HepG2 (cell line): ENCODE results near the gene KCND3. TPM values are rescaled to one million over a fixed set of nuclear protein-coding genes. Genes with fewer than 3 reads are reported as not detected.

Experiments
- ATAC-seq: fragments of 200-7000 bp; cut with Tn5 transposase; 3 replicates; pipeline ENCODE4 v1.9.1; 2020; ENCODE audit warnings: mild to moderate bottlenecking, moderate library complexity
- BruUV-seq: library from RNA; stranded (reverse); fragments of 400-500 nt; replicated peaks from 2 replicates; lab custom pipeline; 2021; lab: Mats Ljungman, UMichigan
- CTCF ChIA-PET: fragments of 300-600 bp; formaldehyde crosslinking; extraction: SDS; loops from one replicate; lab custom pipeline; 2021; ENCODE audit warnings: low total read pairs, inconsistent platforms, low intra/inter-chr PET ratio; lab: Yijun Ruan, JAX
- POLR2A ChIA-PET: fragments of 350-600 bp; sonication (Branson Sonifier 250); formaldehyde crosslinking; loops from one replicate; lab custom pipeline; 2020; ENCODE audit warnings: antibody characterized with exemption, inconsistent platforms; lab: Yijun Ruan, JAX
- DNase-seq: peaks from one replicate; pipeline ENCODE4 v3.0.0-alpha.2; 2015; ENCODE audit warnings: low spot score
- FAIRE-seq: peaks from 3 replicates; lab custom pipeline; 2011; peaks lifted over from hg19 to GRCh38; lab: Jason Lieb, UNC
- H2AFZ ChIP-seq: one replicate; pipeline ENCODE4 v1.6.1; 2011; ENCODE audit warnings: low read length, inconsistent platforms
- H3K27ac ChIP-seq: fragments of 300-600 bp; 3 replicates; pipeline ENCODE4 v1.8.0; 2011; ENCODE audit warnings: mixed run types, mild to moderate bottlenecking, mixed read lengths, low read length, inconsistent platforms; ENCODE audit not compliant: insufficient read depth; ENCODE audit errors: extremely low read length
- H3K27me3 ChIP-seq, 2 experiments: fragments of 200-600 bp in 1 of 2; 2 replicates in 1 of 2; 3 replicates in 1 of 2; pipeline versions ENCODE4 v1.6.0 to v1.8.0; 2011; ENCODE audit warnings: low read length in 2 of 2, mild to moderate bottlenecking in 2 of 2, moderate library complexity in 2 of 2, inconsistent platforms in 1 of 2; ENCODE audit not compliant: insufficient read depth in 2 of 2, control insufficient read depth in 1 of 2
- H3K36me3 ChIP-seq, 2 experiments: fragments of 200-600 bp in 1 of 2; replicated peaks in 1 of 2; 2 replicates in 1 of 2; 3 replicates in 1 of 2; pipeline versions ENCODE4 v1.5.1 to v1.8.0; 2011; ENCODE audit warnings: low read length in 2 of 2, inconsistent platforms in 1 of 2; ENCODE audit not compliant: insufficient read depth in 2 of 2, control insufficient read depth in 1 of 2
- H3K4me1 ChIP-seq: 2 replicates; pipeline ENCODE4 v1.5.1; 2012; ENCODE audit warnings: low read length, inconsistent platforms; ENCODE audit not compliant: insufficient read depth
- H3K4me2 ChIP-seq: 2 replicates; pipeline ENCODE4 v1.6.0; 2011; ENCODE audit warnings: low read depth, low read length, inconsistent platforms
- H3K4me3 ChIP-seq, 3 experiments: fragments of 200-600 bp in 1 of 3; sonication (generic), shearing (Covaris generic) in 1 of 3; replicated peaks in 1 of 3; 2 replicates each; pipeline ENCODE4 v1.5.1; 2011 to 2016; ENCODE audit warnings: low read length in 3 of 3, inconsistent platforms in 2 of 3, low read depth in 2 of 3, mild to moderate bottlenecking in 2 of 3, control low read depth in 1 of 3, mixed read lengths in 1 of 3; ENCODE audit not compliant: insufficient read depth in 1 of 3
- H3K79me2 ChIP-seq: one replicate; pipeline ENCODE4 v1.6.1; 2011; ENCODE audit warnings: low read length, inconsistent platforms; ENCODE audit not compliant: insufficient read depth
- H3K9ac ChIP-seq: 2 replicates; pipeline ENCODE4 v1.6.0; 2011; ENCODE audit warnings: mild to moderate bottlenecking, low read depth, low read length, inconsistent platforms; ENCODE audit not compliant: insufficient read depth
- H3K9me3 ChIP-seq: 2 replicates; pipeline ENCODE4 v1.5.1; 2012; ENCODE audit warnings: mild to moderate bottlenecking, low read length
- H4K20me1 ChIP-seq: 2 replicates; pipeline ENCODE4 v1.6.0; 2011; ENCODE audit warnings: inconsistent platforms, mild to moderate bottlenecking, low read length, moderate library complexity; ENCODE audit not compliant: insufficient read depth
- AKAP8 ChIP-seq: sonication (generic); formaldehyde crosslinking; IDR thresholded peaks from 2 replicates; pipeline ENCODE4 v1.5.1; 2020; ENCODE audit warnings: mild to moderate bottlenecking, missing genetic modification reagents
- BRD4 ChIP-seq: sonication (generic); formaldehyde crosslinking; IDR thresholded peaks from 2 replicates; pipeline ENCODE4 v1.4.0; 2020; ENCODE audit warnings: missing genetic modification reagents
- EEA1 ChIP-seq: sonication (generic); formaldehyde crosslinking; IDR thresholded peaks from 2 replicates; pipeline ENCODE4 v1.5.1; 2020; ENCODE audit warnings: mild to moderate bottlenecking, missing genetic modification reagents, borderline replicate concordance
- FIP1L1 ChIP-seq: fragments of 200-400 bp; formaldehyde crosslinking; IDR thresholded peaks from 2 replicates; pipeline ENCODE4 v1.6.1; 2018; ENCODE audit warnings: low read depth, mild to moderate bottlenecking, low read length, moderate library complexity, borderline replicate concordance; ENCODE audit not compliant: insufficient read depth
- HOXA9 ChIP-seq: sonication (generic); formaldehyde crosslinking; IDR thresholded peaks from 2 replicates; pipeline ENCODE4 v1.8.1; 2022; ENCODE audit warnings: missing genetic modification reagents, mild to moderate bottlenecking, moderate library complexity, borderline replicate concordance
- KDM4B ChIP-seq: sonication (generic); formaldehyde crosslinking; IDR thresholded peaks from 2 replicates; pipeline ENCODE4 v1.4.0; 2020; ENCODE audit warnings: missing genetic modification reagents
- MED8 ChIP-seq: sonication (generic); formaldehyde crosslinking; IDR thresholded peaks from 2 replicates; pipeline ENCODE4 v1.8.1; 2023; ENCODE audit warnings: mild to moderate bottlenecking, missing genetic modification reagents; ENCODE audit not compliant: insufficient replicate concordance
- NPAS2 ChIP-seq: sonication (generic); formaldehyde crosslinking; IDR thresholded peaks from 2 replicates; pipeline ENCODE4 v1.8.0; 2022; ENCODE audit warnings: mild to moderate bottlenecking, missing genetic modification reagents, borderline replicate concordance
- RAD21 ChIP-seq: fragments of 450-650 bp; formaldehyde crosslinking; IDR thresholded peaks from 2 replicates; pipeline ENCODE4 v1.5.0; 2020; ENCODE audit warnings: mild to moderate bottlenecking
- SIN3B ChIP-seq: fragments of 150-350 bp; IDR thresholded peaks from 2 replicates; pipeline ENCODE4 v1.6.1; 2014; ENCODE audit warnings: low read length
- SIX1 ChIP-seq: sonication (generic); formaldehyde crosslinking; IDR thresholded peaks from 2 replicates; pipeline ENCODE4 v1.4.0; 2020; ENCODE audit warnings: missing genetic modification reagents, borderline replicate concordance
- ZFP41 ChIP-seq: sonication (generic); formaldehyde crosslinking; IDR thresholded peaks from 2 replicates; pipeline ENCODE4 v1.4.0; 2020; ENCODE audit warnings: mild to moderate bottlenecking, missing genetic modification reagents, borderline replicate concordance
- ZNF468 ChIP-seq: sonication (generic); formaldehyde crosslinking; IDR thresholded peaks from 2 replicates; pipeline ENCODE4 v1.8.0; 2022; ENCODE audit warnings: mild to moderate bottlenecking, moderate library complexity, missing genetic modification reagents
- ZNF549 ChIP-seq: sonication (generic); formaldehyde crosslinking; IDR thresholded peaks from 2 replicates; pipeline ENCODE4 v1.5.0; 2020; ENCODE audit warnings: missing genetic modification reagents
- ZNF563 ChIP-seq: sonication (generic); formaldehyde crosslinking; IDR thresholded peaks from 2 replicates; pipeline ENCODE4 v1.8.0; 2022; ENCODE audit warnings: mild to moderate bottlenecking, moderate library complexity, missing genetic modification reagents
- WGBS: methylation state at CpG from one replicate; pipeline ENCODE4 v1.1.6; 2017; ENCODE audit warnings: low lambda C conversion rate; 5-methylcytosine and 5-hydroxymethylcytosine counted together
- in situ Hi-C: cut with HindIII; loops from 2 replicates; pipeline ENCODE4 v1.10.0; 2017; ENCODE audit warnings: low pct_unique_long_range_greater_than_20kb; ENCODE audit not compliant: extremely low pct_ligation_motif_present
- intact Hi-C: fragments of 100-400 bp; cut with micrococcal nuclease; formaldehyde crosslinking; loops from one replicate; pipeline ENCODE4 v1.10.0; 2022; ENCODE audit not compliant: unreplicated experiment
- polyA plus RNA-seq, 8 experiments: library from polyadenylated mRNA; depleted of rRNA in 3 of 8; stranded (reverse) in 7 of 8; unstranded in 1 of 8; fragments of >200 nt; fragmentation: Illumina TruSeq in 4 of 8; extraction: Trizol in 4 of 8; gene quantifications; 2 replicates each; pipeline versions ENCODE4 v1.2.1 to v1.2.3, GENCODE V29; 2011 to 2016; ENCODE audit warnings: low read depth in 4 of 8, missing spikeins in 1 of 8, mixed read lengths in 1 of 8; ENCODE audit not compliant: insufficient read depth in 1 of 8
- total RNA-seq, 5 experiments: library from RNA; depleted of rRNA; stranded (reverse); fragments of >200 nt; fragmentation: Illumina TruSeq; extraction: Trizol; gene quantifications; 2 replicates each; pipeline ENCODE4 v1.2.3, GENCODE V29; 2016; ENCODE audit warnings: low read depth in 1 of 5
- TF ChIP-seq, protein P1 (sequence below): sonication (generic); formaldehyde crosslinking; IDR thresholded peaks from 2 replicates; pipeline ENCODE4 v1.5.0; 2020; ENCODE audit warnings: missing genetic modification reagents, mild to moderate bottlenecking, borderline replicate concordance
- TF ChIP-seq, protein P2 (sequence below): sonication (generic); formaldehyde crosslinking; IDR thresholded peaks from 2 replicates; pipeline ENCODE4 v1.4.0; 2020; ENCODE audit warnings: missing genetic modification reagents, borderline replicate concordance
- TF ChIP-seq, protein P3 (sequence below): sonication (generic); formaldehyde crosslinking; IDR thresholded peaks from 2 replicates; pipeline ENCODE4 v1.9.0; 2022; ENCODE audit warnings: missing genetic modification reagents, mild to moderate bottlenecking, borderline replicate concordance
- TF ChIP-seq, protein P4 (sequence below): IDR thresholded peaks from 2 replicates; pipeline ENCODE4 v1.6.1; 2016; ENCODE audit warnings: low read depth

The KCND3 gene
- total and polyA plus RNA-seq, 2 of the 13 experiments (the other 11 are each of a cell fraction or from before 2014, with no cell fraction given): 0.04 TPM; not detected in 1

- Histone ChIP-seq H3K4me2 (peak overlapping the region; percentile 83), H3K27me3 (peaks cover 0 to 5% of the 10 kb centered on the region in 2 experiments; a peak in 1 of 5 replicates), H3K27ac (peak overlapping the region; percentile 75), H3K4me1 (peaks cover 66% of the 10 kb centered on the region), H3K4me3 (peak overlapping the region; percentile 51 to 78 (median 57); a peak in 5 of 6 replicates), H3K9ac (peak overlapping the region; percentile 69), H2AFZ (no peak overlapping the region), H4K20me1 (no peaks in the 10 kb centered on the region), H3K36me3 (no peaks in the 10 kb centered on the region), H3K9me3 (no peaks in the 10 kb centered on the region), H3K79me2 (peaks cover 15% of the 10 kb centered on the region)
- POLR2A ChIA-PET: interaction anchor here (2.9 to 3.8 kb wide), 2 partner anchors 15 to 232 kb away, joined by 12 to 22 read pairs; partner anchors contain the start of gene DDX20
- in situ Hi-C loops: no loop called here
- DNase-seq: no peak
- peak; percentile 37 for ATAC-seq
- intact Hi-C loops: no loop called here
- TSS peak; percentile 79 for BruUV-seq
- WGBS: 53% methylated on average over 62 of the region's 63 CpGs
- CTCF ChIA-PET: no interaction called here
- no peak for FAIRE-seq
- TF ChIP-seq SIN3B: no peak
- no peak for TF ChIP-seq ZNF549 (CRISPR knock-in tag)
- no peak for TF ChIP-seq NPAS2
- TF ChIP-seq, protein P1, sequence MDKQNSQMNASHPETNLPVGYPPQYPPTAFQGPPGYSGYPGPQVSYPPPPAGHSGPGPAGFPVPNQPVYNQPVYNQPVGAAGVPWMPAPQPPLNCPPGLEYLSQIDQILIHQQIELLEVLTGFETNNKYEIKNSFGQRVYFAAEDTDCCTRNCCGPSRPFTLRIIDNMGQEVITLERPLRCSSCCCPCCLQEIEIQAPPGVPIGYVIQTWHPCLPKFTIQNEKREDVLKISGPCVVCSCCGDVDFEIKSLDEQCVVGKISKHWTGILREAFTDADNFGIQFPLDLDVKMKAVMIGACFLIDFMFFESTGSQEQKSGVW: no peak
- no peak for TF ChIP-seq HOXA9 (CRISPR knock-in tag)
- TF ChIP-seq, protein P2, sequence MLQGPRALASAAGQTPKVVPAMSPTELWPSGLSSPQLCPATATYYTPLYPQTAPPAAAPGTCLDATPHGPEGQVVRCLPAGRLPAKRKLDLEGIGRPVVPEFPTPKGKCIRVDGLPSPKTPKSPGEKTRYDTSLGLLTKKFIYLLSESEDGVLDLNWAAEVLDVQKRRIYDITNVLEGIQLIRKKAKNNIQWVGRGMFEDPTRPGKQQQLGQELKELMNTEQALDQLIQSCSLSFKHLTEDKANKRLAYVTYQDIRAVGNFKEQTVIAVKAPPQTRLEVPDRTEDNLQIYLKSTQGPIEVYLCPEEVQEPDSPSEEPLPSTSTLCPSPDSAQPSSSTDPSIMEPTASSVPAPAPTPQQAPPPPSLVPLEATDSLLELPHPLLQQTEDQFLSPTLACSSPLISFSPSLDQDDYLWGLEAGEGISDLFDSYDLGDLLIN (CRISPR knock-in tag): no peak
- TF ChIP-seq, protein P3, sequence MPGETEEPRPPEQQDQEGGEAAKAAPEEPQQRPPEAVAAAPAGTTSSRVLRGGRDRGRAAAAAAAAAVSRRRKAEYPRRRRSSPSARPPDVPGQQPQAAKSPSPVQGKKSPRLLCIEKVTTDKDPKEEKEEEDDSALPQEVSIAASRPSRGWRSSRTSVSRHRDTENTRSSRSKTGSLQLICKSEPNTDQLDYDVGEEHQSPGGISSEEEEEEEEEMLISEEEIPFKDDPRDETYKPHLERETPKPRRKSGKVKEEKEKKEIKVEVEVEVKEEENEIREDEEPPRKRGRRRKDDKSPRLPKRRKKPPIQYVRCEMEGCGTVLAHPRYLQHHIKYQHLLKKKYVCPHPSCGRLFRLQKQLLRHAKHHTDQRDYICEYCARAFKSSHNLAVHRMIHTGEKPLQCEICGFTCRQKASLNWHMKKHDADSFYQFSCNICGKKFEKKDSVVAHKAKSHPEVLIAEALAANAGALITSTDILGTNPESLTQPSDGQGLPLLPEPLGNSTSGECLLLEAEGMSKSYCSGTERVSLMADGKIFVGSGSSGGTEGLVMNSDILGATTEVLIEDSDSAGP: no peak
- no peak for TF ChIP-seq EEA1 (CRISPR knock-in tag)
- TF ChIP-seq BRD4 (CRISPR knock-in tag): no peak
- TF ChIP-seq ZFP41 (CRISPR knock-in tag): no peak
- TF ChIP-seq RAD21 (CRISPR knock-in tag): no peak
- TF ChIP-seq FIP1L1: no peak
- TF ChIP-seq MED8 (CRISPR knock-in tag): no peak
- TF ChIP-seq AKAP8: no peak
- TF ChIP-seq SIX1 (CRISPR knock-in tag): no peak
- no peak for TF ChIP-seq ZNF468 (CRISPR knock-in tag)
- no peak for TF ChIP-seq ZNF563 (CRISPR knock-in tag)
- no peak for TF ChIP-seq KDM4B
- TF ChIP-seq, protein P4, sequence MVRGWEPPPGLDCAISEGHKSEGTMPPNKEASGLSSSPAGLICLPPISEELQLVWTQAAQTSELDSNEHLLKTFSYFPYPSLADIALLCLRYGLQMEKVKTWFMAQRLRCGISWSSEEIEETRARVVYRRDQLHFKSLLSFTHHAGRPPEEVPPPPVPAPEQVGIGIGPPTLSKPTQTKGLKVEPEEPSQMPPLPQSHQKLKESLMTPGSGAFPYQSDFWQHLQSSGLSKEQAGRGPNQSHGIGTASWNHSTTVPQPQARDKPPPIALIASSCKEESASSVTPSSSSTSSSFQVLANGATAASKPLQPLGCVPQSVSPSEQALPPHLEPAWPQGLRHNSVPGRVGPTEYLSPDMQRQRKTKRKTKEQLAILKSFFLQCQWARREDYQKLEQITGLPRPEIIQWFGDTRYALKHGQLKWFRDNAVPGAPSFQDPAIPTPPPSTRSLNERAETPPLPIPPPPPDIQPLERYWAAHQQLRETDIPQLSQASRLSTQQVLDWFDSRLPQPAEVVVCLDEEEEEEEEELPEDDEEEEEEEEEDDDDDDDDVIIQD (CRISPR knock-in tag): no peak
Measured at GRCh38 chr1:111739925-111740765, 249.3 kb downstream of the KCND3 start.
